ENCODE measurements around the gene CFAP68.
A peak's percentile ranks its signal among the peaks of the same experiment; 100 is the strongest.

CFAP68 gene

DNA sequence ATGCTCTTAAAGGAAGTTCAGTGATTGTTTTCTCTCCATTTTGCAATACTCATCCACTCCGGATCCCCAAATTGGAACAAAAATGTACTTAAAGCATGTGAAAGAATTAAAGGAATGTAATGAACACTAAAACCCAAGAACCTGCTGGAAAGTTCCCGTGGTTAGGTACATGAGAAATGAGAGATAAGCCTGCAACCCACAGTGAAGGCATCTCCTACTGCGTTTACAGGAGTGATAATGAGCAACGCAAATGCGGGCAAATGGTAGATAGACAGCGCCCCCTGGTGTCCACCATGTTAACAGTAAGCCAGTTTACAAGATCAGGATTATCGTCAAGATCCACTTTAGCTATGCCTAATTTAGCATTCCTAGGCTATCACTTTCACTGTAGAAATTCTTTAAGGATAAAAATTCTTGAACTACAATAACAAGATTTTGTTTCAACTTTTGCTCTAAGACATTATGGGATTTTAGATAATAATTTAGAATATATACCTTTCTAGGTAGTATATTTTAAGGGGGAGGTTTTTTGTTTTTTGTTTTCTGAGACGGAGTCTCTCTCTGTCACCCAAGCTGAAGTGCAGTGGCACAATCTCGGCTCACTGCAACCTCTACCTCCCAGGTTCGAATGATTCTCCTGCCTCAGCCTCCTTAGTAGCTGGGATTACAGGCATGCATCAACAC, 37.8 kb upstream of the CFAP68 start:
- Histone ChIP-seq H3K79me2 (ENCODE audit: insufficient read depth, low read length) (no peaks in the 10 kb centered on the region), H3K9me2 (ENCODE audit: low read depth, low read length) (no peaks in the 10 kb centered on the region), H2AFZ (ENCODE audit: low read length) (no peak overlapping the region), H4K20me1 (ENCODE audit: insufficient read depth, low read length) (no peaks in the 10 kb centered on the region), H3K4me2 (ENCODE audit: low read length) (no peak overlapping the region), H3K27me3 (ENCODE audit: insufficient read depth, low read length) (no peaks in the 10 kb centered on the region), H3K4me1 (ENCODE audit: insufficient read depth, low read length, severe bottlenecking) (no peaks in the 10 kb centered on the region), H3K9ac (ENCODE audit: low read length) (no peak overlapping the region), H3K27ac (ENCODE audit: low read depth, low read length, poor library complexity, severe bottlenecking) (no peak overlapping the region), H3K9me3 (ENCODE audit: low read length) (no peaks in the 10 kb centered on the region), H3F3A (ENCODE audit: insufficient read depth, low read length) (no peaks in the 10 kb centered on the region), H3K4me3 (ENCODE audit: low read depth, low read length, poor library complexity, severe bottlenecking) (no peak overlapping the region), H3K36me3 (ENCODE audit: insufficient read depth, low read length) (peaks cover 35% of the 10 kb centered on the region; the same call in 1 of the 2 replicates)
- TF ChIP-seq EZH2 (IDR thresholded peaks at IDR 0.05; ENCODE audit: borderline replicate concordance, low read length), result no peak
- TF ChIP-seq, protein P1, sequence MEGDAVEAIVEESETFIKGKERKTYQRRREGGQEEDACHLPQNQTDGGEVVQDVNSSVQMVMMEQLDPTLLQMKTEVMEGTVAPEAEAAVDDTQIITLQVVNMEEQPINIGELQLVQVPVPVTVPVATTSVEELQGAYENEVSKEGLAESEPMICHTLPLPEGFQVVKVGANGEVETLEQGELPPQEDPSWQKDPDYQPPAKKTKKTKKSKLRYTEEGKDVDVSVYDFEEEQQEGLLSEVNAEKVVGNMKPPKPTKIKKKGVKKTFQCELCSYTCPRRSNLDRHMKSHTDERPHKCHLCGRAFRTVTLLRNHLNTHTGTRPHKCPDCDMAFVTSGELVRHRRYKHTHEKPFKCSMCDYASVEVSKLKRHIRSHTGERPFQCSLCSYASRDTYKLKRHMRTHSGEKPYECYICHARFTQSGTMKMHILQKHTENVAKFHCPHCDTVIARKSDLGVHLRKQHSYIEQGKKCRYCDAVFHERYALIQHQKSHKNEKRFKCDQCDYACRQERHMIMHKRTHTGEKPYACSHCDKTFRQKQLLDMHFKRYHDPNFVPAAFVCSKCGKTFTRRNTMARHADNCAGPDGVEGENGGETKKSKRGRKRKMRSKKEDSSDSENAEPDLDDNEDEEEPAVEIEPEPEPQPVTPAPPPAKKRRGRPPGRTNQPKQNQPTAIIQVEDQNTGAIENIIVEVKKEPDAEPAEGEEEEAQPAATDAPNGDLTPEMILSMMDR (IDR thresholded peaks at IDR 0.05; ENCODE audit: low read length), result peak; percentile 99

GRCh38 chr11:111843661-111844060, 35.7 kb upstream of the CFAP68 start:
- TF ChIP-seq, protein P1 (IDR thresholded peaks at IDR 0.05; ENCODE audit: low read length), result no peak
- TF ChIP-seq EZH2 (IDR thresholded peaks at IDR 0.05; ENCODE audit: borderline replicate concordance, low read length), result no peak
- H2AFZ ChIP-seq (ENCODE audit: low read length), result no peak overlapping the region
- H3K79me2 ChIP-seq (ENCODE audit: insufficient read depth, low read length), result no peaks in the 10 kb centered on the region
- H3F3A ChIP-seq (ENCODE audit: insufficient read depth, low read length), result no peaks in the 10 kb centered on the region
- no peak overlapping the region for H3K4me2 ChIP-seq (ENCODE audit: low read length)
- no peaks in the 10 kb centered on the region for H3K9me3 ChIP-seq (ENCODE audit: low read length)
- no peaks in the 10 kb centered on the region for H3K4me1 ChIP-seq (ENCODE audit: insufficient read depth, low read length, severe bottlenecking)
- H4K20me1 ChIP-seq (ENCODE audit: insufficient read depth, low read length), result no peaks in the 10 kb centered on the region
- H3K36me3 ChIP-seq (ENCODE audit: insufficient read depth, low read length), result peaks cover 36% of the 10 kb centered on the region; the same call in 1 of the 2 replicates
- H3K9ac ChIP-seq (ENCODE audit: low read length), result no peak overlapping the region
- H3K27me3 ChIP-seq (ENCODE audit: insufficient read depth, low read length), result no peaks in the 10 kb centered on the region
- no peak overlapping the region for H3K27ac ChIP-seq (ENCODE audit: low read depth, low read length, poor library complexity, severe bottlenecking)
- H3K9me2 ChIP-seq (ENCODE audit: low read depth, low read length), result no peaks in the 10 kb centered on the region
- H3K4me3 ChIP-seq (ENCODE audit: low read depth, low read length, poor library complexity, severe bottlenecking), result no peak overlapping the region

DNA sequence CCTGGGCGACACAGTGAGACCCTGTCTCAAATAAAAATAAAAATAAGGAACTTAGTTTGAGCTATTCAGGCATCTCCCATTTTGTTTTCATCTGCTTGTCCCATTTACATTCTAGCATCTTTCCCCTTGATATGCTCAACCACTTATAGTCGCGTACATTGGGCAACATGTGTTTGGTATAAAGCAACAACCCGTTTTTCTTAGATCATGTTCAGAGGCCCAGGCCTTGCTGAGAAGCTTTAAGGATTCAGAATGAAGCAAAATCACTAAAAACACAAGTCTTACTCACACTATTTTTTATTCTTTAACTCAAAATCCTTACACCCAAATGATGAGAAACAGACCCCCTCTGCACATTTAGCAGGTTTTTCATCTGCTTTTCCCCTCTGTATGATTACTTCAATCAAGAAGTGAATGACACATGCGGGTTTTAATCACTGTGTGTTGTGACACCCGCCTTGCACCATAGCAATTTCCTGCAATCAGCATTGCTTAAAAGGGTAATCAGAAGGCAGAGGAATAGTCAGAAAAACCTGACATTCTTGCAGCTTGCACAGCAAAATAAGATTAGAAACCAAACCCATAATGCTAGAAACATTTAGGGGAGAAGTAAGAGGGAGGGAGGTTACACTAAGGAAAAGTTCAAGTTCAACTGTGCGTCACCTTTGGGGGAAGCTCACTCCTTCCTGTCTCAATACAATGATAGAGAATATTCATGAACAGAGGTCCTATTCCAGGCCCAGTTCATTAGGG, 33.9 kb upstream of the CFAP68 start:
- Histone ChIP-seq H3K4me1 (ENCODE audit: insufficient read depth, low read length, severe bottlenecking) (no peaks in the 10 kb centered on the region), H3K79me2 (ENCODE audit: insufficient read depth, low read length) (no peaks in the 10 kb centered on the region), H3K36me3 (ENCODE audit: insufficient read depth, low read length) (peaks cover 42% of the 10 kb centered on the region; the same call in 1 of the 2 replicates), H3K4me2 (ENCODE audit: low read length) (no peak overlapping the region), H3K9me2 (ENCODE audit: low read depth, low read length) (no peaks in the 10 kb centered on the region), H3F3A (ENCODE audit: insufficient read depth, low read length) (no peaks in the 10 kb centered on the region), H3K27me3 (ENCODE audit: insufficient read depth, low read length) (no peaks in the 10 kb centered on the region), H2AFZ (ENCODE audit: low read length) (no peak overlapping the region), H3K4me3 (ENCODE audit: low read depth, low read length, poor library complexity, severe bottlenecking) (no peak overlapping the region), H3K9me3 (ENCODE audit: low read length) (no peaks in the 10 kb centered on the region), H3K9ac (ENCODE audit: low read length) (no peak overlapping the region), H3K27ac (ENCODE audit: low read depth, low read length, poor library complexity, severe bottlenecking) (no peak overlapping the region), H4K20me1 (ENCODE audit: insufficient read depth, low read length) (no peaks in the 10 kb centered on the region)
- TF ChIP-seq EZH2 (IDR thresholded peaks at IDR 0.05; ENCODE audit: borderline replicate concordance, low read length), result no peak
- TF ChIP-seq, protein P1 (IDR thresholded peaks at IDR 0.05; ENCODE audit: low read length), result no peak

All from OCI-LY1 (cell line).